GM18861 (cell line): Measurements from ENCODE around the gene IGDCC3.

Experiments
- ATAC-seq: cut with Tn5 transposase; IDR thresholded peaks from one replicate; pipeline ENCODE4 v1.9.1; 2021; ENCODE audit not compliant: unreplicated experiment

Gene IGDCC3

GRCh38 chr15:65344214-65344913 is 33.4 kb downstream of the IGDCC3 start:
- no peak for ATAC-seq

GRCh38 chr15:65343374-65343981 is 34.3 kb downstream of the IGDCC3 start:
- ATAC-seq = no peak

DNA sequence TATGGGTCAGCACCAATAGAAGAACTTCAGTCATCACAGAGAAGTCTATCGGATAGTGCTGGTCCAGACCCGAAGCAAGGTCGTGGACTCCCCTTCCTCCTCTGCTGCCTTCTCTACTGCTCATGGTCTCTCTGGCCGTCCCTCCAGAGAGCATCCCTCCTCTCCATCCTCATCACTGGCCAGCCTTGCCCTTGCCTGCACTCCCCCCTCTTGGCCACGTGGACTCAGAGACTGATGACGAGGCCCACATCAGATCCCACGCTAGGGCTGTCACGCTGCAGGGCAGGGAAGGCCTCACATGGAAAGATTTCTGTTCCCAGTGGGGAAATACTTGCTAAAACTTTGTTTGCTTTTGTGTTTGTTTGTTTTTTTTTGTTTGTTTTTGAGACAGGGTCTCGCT is 35.3 kb downstream of the IGDCC3 start:
- ATAC-seq = no peak

GRCh38 chr15:65339920-65340319 is 37.9 kb downstream of the IGDCC3 start:
- no peak for ATAC-seq

GRCh38 chr15:65339416-65339815 is 38.4 kb downstream of the IGDCC3 start:
- no peak for ATAC-seq

GRCh38 chr15:65338823-65339222 is 39.0 kb downstream of the IGDCC3 start:
- no peak for ATAC-seq

- ATAC-seq = no peak
Measured at GRCh38 chr15:65338366-65338765, 39.4 kb downstream of the IGDCC3 start.

DNA sequence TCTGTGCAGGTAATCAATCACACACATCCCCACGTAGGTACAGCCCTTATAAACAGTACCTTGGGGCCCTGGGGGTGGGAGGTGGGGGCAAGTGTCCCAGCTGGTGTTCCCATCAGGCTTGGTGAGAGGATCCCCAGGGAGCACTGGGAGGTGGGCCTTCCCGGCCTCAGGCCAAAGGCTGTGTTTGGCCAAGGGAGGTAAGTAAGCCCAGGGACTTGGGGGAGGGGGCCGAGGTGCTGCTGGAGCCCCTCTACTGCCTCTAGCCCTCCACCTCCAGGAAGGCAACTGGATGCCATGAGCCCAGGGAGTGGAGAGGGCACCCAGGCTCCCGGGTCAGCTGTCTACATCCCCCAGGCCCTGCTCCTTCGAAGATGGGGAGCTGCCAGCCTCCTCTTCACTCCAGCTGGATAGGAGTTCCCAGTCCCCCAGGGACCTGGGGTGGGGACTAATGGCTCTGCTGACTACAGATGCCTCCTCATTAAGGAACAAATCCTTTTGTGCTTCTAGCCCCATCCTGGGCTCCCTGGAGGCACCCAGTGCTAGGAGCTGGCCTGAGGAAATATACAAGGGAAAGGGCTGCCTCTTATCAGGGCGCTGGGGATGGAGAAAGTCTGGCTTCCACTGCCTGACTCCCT is 40.2 kb downstream of the IGDCC3 start:
- no peak for ATAC-seq

DNA sequence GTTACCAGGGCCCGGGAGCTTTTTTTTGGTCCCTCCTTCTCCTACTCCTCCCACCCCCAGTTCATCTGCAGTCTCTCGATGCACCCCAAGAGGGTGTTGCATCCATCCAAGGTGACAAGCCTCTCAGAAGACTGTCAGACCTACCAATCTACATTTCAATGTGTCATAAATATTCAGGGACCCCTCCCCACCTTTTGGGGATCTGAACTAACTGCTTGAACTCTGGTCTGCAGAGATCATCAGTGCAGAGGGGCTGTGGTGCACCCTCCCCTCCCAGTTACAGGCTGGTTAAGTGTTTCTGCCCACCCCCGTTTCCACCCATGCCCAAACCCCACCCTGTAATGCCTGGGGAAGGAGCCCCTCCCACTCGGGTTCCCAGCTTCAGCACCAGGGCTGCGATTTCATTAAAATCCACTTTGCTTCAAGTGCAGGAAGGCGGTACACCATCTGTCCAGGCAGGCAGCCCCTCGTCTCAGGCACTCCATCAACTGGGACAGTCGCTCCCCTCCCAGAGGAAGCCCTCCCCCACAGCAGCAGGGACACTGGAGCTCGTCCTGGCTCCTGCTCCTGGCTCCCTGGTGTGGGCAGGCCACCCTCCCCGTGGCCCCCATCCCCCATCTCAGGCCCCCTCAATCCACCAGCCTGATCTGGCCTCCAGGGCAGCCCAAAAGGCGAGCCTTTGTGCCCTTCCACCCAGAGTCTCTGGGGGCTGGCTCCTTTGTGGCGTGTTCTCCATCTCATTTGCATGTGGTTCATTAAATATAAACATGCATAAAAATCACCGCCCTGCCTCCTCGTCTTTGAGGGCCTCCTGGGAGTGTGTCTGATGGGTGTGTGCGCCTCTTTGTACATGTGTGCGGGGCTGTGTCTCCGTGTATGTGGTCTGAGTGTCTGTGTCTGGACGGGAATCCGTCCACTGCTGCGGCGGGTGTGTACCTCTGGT is 41.0 kb downstream of the IGDCC3 start:
- ATAC-seq = no peak

DNA sequence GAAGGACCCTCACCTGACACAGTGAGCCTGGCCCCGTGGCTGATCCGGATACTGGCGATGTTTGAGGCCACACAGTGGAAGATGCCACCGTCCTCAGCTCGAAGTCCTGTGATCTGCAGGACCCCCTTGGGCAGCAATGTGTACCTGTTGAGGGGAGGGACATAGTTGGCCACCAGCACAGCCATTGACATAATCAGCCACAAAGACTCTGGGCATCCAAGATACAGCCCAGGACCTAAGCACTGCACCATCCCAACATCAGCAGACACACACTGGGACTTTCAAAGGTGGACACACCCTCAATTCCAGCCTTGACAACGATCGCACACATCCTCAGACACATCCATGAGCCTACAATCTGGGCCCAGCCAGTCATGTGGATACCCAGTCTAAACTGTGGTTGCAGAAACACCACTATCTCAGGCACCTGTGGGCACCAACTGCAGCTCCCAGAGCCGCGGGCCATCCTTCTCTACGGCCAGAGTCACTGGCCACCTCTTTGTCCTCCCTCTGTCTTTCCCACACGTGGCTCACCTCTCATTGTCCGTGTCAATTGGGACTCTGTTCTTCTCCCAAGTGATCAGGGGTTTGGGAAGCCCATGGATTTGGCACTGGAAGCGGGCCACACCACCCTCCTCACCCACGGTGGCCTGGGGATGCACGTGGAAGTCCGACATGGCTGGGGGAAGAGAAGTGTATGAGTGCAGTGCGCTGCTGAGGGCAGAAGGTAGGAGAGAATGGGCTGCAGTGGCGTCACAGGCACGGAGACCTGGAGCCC is 42.3 kb downstream of the IGDCC3 start:
- ATAC-seq = no peak

DNA sequence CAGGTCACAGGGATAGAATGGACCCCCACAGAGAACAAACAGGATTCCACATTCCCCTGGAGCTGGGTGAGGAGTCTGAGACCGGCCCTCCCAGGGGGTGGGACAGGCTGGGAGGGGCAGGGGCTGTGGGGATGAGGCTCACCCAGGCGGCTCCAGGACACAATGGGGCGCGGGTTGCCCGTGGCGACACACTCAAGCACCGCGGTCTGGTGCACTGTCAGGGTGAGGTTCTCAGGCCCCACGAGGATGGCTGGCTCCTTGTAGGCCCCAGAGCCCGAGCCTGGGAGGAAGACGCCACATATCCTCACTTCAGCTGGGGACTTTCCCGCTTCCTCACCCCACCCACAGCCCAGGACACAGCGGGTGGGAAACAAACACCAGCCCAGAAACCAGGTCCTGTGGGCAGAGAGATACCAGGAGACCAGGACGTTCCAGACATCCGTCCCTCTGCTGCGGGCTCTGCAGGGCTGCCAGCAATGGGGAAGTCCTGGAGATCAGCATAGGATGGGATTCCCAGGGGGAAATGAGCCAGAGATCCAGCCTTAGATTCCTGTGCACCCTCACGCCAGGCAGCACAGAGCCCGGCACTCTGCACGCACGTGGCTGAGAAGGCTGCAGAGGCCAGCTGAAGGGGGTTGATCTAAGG is 43.1 kb downstream of the IGDCC3 start:
- ATAC-seq = no peak

DNA sequence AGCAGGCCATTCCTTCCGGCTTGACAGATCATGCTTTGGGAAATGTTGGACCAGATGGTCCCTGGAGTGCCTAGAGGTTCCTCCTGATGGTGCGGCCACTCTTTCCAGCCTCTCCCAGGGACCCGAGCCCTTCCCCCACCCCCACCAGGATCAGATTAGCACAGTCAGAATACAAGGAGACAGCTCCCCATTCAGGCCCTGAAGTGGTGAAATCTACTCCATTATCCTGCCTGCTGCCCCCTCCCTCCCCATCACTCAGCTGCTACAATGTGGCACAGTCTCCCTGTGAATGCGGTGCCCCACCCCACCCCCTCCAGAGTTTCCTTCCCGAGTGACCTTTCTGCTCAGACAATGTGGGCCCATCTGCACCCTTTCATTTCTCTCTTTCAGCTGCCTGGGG is 43.9 kb downstream of the IGDCC3 start:
- ATAC-seq = no peak

- ATAC-seq = no peak
Measured at GRCh38 chr15:65333148-65333820, 44.5 kb downstream of the IGDCC3 start.

- ATAC-seq = no peak
Measured at GRCh38 chr15:65332391-65333147, 45.2 kb downstream of the IGDCC3 start.

DNA sequence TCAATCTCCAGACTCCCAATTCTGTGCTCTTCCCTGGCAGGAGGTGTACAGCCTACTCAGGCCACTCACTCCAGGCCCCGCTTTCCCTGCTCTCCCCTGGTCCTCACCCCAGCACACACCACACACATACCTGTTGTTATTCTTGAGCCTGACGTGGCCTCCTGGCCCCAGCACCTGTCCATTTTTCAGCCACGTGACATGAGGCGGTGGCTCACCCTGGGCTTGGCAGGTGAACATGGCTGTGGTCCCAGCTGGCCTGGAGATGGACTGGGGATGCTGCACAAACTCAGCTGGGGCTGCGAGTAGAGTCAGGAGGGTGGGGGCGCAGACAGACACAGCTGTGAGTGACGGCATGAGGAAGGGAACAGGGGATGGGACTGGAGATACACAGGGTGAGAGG is 46.0 kb downstream of the IGDCC3 start:
- no peak for ATAC-seq

DNA sequence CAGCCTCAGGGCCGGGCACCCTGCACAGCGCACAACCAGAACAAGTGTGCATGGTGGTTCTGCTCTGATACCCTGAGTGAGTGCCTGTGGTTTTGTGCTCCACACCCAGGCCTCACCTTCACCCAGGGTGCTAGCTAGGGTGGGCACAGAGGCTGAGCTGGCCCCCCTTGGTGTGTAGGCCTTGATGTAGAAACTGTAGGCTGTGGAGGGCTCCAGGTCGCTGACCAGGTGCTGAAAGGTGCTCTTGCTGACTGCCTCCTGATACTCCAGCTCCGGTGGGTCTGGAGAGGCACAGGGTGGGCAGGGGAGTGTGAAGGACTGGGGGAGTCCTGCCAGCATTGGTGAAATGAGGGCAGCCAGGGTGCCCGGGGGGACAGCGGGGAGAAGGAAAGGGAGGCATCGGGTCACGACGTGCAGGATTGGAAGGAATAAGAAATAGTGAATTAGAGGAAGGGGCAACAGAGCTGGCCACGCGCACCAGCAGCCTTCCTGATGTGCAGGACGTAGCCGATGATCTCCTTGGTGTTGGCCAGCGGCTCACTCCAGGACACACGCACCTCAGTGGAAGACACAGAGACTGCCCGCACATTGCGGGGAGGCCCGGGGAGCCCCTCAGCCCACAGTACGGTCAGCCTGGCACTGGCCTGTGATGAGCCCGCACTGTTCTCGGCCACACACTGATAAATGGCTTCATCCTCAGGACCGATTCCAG is 46.7 kb downstream of the IGDCC3 start:
- ATAC-seq = no peak

- ATAC-seq = no peak
Measured at GRCh38 chr15:65329984-65330735, 47.6 kb downstream of the IGDCC3 start.
